HT1080 (cell line): ENCODE data around the gene NDUFA13. TPM values are rescaled to one million over a fixed set of nuclear protein-coding genes. Genes with fewer than 3 reads are reported as not detected.
"Not testable (repeated sequence)": the region's sequence is repeated elsewhere in the genome, so short reads cannot be mapped to it uniquely, and the experiment has no call there.

ENCODE experiments used
- DNase-seq: peaks from one replicate; pipeline ENCODE4 v3.0.0-alpha.2; 2015; ENCODE audit warnings: low read depth
- polyA plus RNA-seq, 2 experiments: library from polyadenylated mRNA; depleted of rRNA; stranded (reverse); fragments of >200 nt; gene quantifications; 2 replicates each; pipeline ENCODE4 v1.2.3, GENCODE V29; 2015
- total RNA-seq: library from RNA; depleted of rRNA; stranded (reverse); fragments of >200 nt; shearing (Covaris generic); gene quantifications from 2 replicates; pipeline ENCODE4 v1.2.3, GENCODE V29; 2014; rRNA removed

The NDUFA13 gene
- 142 and 227 TPM in 2 replicates for total RNA-seq
- 19.8 and 141 TPM in 2 replicates for polyA plus RNA-seq (2015; cell fraction: cytosol; rRNA removed)
- 26.9 and 99.8 TPM in 2 replicates for polyA plus RNA-seq (2015; cell fraction: nucleus; rRNA removed)

- peak; percentile 88 for DNase-seq
These were observed at the start of gene NDUFA13 for GRCh38 chr19:19515642-19516519. Gene NDUFA13, plus strand, starts transcription at chr19:19516225. Its CDS starts 14 bp downstream, at chr19:19516239.

- DNase-seq: no peak
These were observed 47.5 kb upstream of the NDUFA13 start for GRCh38 chr19:19468424-19469050.

- no peak for DNase-seq
These were observed 45.4 kb upstream of the NDUFA13 start for GRCh38 chr19:19470579-19470978.

GRCh38 chr19:19471682-19472081 is 44.3 kb upstream of the NDUFA13 start:
- no peak for DNase-seq

GRCh38 chr19:19472106-19472505 is 43.9 kb upstream of the NDUFA13 start:
- DNase-seq: not testable (repeated sequence)

- DNase-seq: no peak
These were observed 40.8 kb upstream of the NDUFA13 start for GRCh38 chr19:19475015-19475765.

GRCh38 chr19:19475849-19476828 is 39.9 kb upstream of the NDUFA13 start:
- no peak for DNase-seq

- DNase-seq: no peak
These were observed 38.2 kb upstream of the NDUFA13 start for GRCh38 chr19:19477705-19478383.

- no peak for DNase-seq
These were observed 35.3 kb upstream of the NDUFA13 start for GRCh38 chr19:19480688-19481087.

GRCh38 chr19:19482809-19483596 is 33.0 kb upstream of the NDUFA13 start:
- no peak for DNase-seq

GRCh38 chr19:19485161-19485997 is 30.6 kb upstream of the NDUFA13 start:
- DNase-seq: no peak

- DNase-seq: no peak
These were observed 30.1 kb upstream of the NDUFA13 start for GRCh38 chr19:19485998-19486290.

GRCh38 chr19:19486343-19487076 is 29.5 kb upstream of the NDUFA13 start:
- no peak for DNase-seq

- DNase-seq: no peak
These were observed 28.7 kb upstream of the NDUFA13 start for GRCh38 chr19:19487077-19487949.

- no peak for DNase-seq
These were observed 27.8 kb upstream of the NDUFA13 start for GRCh38 chr19:19487950-19488874.
